GM21390 (cell line): ENCODE results near the gene PFDN4.

Experiments used
- ATAC-seq: cut with Tn5 transposase; IDR thresholded peaks from one replicate; pipeline ENCODE4 v1.9.1; 2021; ENCODE audit not compliant: unreplicated experiment

PFDN4 gene

DNA sequence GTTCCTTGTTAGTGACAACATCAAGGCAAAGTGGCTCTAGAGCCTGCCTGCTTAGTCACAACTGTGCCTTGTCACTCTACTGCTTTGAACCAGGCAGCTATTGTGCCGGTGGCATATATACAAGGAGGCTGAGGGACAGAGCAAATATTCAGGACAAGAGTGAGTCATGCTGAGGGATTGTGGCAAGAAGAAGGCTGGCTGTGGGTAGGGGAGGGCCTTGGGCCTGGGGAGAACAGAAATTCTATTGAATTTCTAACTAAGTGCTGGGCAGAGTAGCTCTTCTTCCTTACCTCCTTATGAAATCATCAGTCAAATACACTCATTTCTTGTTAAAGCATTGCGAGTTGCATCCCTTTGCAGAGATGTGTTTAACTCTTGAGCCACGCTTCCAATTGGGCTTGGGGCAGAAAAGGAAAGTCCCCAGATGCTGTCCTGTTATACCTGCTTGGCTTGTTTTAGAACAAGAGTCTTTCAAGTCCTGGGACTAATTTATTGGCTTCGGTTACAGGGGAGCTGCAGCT, 59.7 kb downstream of the PFDN4 start:
- no peak for ATAC-seq

DNA sequence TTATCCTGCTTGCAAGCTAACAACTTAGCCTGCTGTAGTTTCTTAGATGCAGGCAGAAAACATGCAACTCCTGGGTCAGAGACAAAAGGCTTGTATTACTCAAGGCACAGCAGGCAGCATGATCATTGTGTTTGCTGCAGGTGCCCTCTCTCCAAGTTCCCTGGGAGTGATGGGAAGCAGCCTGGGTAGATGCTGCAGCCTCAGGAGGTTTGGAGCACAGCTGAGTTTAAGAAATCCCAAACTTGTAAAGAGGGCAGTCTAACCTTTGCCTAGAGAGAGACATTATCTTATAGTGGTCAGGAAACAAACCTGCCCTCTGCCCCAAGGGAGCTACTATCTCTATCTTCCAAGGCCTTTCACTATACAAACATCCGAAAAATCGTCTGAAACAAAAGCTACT, 61.1 kb downstream of the PFDN4 start:
- ATAC-seq = no peak
